NK-92 treated with Interleukin-12 subunit alpha and Interleukin-12 subunit beta, amount 100 ng/mL, for 24 hours (cell line): ENCODE measurements around the gene PGS1.

Experiments
- DNase-seq: peaks from one replicate; lab custom pipeline; 2025; lab: John Stamatoyannopoulos, UW

Gene PGS1

DNA sequence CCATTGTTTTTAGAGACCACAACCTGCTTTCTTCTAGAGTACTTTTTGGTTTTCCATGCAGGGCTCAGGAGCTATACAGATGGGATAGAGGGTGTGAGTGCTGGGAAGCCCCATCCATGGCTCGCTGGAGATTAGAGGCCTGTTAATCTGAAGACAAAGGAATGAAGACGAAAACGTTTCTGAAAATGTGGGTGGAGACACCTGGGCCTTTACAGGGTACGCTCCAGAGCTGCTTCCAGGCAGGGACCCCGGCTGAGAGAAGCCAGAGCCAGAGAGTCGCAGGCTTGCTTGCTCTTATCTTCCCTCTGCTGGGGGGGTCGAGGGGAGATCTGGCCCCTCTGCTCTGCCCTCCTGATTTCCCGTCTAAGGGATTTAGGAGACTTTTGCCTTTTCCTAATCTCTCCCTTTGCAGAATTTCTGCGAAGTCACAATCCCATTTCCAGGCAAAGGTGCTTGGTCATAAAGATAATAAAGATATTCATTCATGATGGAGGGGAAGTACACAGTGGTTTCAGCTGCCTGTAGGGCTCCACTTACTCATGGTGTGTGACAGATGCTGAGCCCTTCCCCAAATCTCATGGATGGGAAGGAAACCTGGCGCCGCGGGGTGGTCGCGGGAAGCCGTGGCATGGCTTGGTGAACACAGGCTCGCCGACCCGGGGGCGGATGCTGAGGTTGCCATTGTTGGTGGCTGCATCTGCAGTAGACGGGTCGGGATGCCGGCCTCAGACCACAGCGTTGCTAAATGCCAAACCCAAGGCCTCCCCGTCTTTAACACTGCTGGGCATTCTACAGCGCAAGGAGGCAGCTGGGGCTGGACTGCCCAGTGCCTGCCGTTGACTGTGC, 13.8 kb upstream of the PGS1 start:
- DNase-seq: no peak

DNA sequence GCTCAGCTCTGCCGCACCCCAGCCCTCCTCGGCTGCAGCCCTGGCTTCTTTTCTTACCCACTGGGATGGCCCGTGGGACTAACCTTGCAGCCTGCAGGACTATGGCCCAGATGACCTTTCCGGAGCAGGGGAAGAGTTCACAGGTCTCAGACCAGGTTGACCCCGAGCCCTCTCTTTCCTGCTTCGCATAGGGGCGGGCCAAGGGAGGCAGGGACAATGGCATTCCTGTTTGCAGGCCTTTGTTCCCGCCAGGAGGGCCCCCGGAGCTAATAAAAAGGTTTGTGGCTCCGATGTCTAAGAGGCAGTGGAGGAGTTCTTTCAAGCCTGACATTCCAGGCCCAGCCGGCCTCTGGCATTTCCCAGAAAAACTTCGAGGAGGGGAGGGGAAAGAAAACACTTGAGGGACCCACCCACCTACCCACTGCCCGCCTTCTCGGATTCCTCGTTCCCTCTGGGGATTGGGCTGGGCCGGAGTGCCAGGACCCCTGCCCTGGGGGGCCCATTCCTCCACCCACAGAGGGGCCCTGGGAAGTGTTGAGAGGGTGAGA, 12.8 kb upstream of the PGS1 start:
- DNase-seq: no peak

DNA sequence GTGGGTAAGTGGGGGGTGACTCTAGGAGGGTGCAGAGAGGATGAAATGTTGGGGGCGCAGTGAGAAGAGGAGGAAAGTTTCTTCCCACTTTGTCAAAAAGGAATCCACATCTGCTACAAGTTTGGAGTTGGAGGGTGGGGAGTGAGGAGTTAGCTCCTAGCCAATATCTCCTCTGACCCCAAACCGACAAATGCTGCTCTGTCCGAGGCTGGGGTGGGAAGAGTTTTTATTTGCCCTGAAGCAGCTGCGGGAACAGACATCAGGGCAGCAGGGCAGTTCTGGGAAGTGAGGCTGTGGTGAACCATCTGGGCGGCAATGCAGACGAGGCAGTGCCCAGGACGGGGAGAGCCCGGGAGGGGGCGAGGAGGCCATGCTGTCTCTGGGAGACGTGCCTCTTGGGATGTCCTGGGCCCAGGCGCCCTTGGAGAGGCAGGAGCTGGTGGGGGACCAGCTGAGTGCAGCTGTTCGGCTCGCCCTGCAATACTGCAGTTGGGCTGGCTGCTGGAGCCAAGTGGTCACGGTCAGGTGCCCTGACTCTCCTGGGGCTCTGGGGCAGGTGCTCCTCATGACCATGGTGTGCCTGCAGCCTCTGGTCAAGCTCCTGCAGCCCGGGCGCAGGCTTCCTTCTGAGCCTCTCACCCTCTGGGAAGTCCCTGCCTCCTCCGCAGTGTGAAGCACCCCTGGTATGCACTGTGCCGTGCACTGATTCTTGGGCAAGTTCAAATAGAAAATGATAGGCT, 12.2 kb upstream of the PGS1 start:
- DNase-seq: no peak

DNA sequence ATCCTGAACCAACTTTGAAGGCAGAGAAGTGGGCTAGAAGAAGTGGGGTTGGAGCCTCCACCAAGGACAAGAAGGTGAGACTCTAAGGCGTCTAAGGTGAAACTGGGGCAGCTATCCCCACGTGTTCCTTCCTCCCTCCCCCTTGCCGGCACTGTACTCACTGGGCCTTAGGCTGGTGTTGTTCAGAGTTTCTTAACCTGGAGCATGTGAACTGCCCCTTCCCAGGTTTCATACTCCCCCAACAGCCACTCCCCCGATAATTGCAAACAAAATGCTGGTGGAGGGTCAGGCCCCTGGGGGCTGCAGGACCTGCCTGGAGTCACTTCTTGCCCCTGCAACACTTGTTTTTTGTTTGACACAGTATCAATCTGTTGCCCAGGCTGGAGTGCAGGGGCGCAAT, 11.3 kb upstream of the PGS1 start:
- no peak for DNase-seq

DNA sequence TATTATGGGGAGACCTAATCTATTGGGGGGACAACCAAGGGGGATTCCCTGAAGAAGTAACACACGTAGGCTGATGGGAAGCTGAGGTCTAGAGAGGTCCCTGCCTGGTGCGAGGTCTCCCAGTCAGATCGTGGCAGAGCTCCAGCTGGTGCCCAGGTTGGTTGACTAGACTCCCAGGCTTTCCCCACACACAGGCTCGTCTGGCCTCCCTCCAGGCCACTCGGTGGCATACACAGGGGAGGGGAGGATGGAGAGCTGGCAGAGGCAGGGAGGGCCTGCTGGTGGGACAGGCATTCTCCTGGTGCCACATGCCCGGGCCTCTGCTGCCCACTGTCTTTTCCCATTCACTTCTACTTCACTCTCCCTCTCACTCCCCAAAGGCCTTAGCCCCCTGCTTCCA, 10.1 kb upstream of the PGS1 start:
- DNase-seq: no peak

DNA sequence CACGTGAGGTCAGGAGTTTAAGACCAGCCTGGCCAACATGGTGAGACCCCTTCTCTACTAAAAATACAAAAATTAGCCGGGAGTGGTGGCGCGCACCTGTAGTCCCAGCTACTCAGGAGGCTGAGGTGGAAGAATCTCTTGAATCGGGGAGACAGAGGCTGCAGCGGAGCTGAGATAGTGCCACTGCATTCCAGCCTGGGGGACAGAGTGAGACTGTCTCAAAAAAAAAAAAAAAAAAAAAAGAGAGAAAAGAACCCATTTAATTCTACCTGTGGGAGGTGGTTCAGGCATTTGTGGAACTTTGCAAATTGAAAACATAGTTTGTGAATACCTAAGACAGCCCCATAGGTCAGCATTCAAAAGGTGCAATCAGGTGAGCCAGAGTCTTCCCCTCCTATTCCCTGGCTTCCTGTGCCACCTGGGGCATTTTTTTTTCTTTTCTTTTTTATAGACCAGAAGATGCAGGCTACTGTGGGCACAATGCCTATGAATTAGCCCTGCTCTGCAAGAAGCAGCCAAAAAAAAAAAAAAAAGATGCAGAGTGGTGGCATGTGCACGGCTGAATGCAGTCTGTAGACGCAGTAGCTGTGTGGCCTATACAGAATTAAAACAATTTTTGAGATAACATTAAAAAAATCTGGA, 9.5 kb upstream of the PGS1 start:
- DNase-seq: no peak

DNA sequence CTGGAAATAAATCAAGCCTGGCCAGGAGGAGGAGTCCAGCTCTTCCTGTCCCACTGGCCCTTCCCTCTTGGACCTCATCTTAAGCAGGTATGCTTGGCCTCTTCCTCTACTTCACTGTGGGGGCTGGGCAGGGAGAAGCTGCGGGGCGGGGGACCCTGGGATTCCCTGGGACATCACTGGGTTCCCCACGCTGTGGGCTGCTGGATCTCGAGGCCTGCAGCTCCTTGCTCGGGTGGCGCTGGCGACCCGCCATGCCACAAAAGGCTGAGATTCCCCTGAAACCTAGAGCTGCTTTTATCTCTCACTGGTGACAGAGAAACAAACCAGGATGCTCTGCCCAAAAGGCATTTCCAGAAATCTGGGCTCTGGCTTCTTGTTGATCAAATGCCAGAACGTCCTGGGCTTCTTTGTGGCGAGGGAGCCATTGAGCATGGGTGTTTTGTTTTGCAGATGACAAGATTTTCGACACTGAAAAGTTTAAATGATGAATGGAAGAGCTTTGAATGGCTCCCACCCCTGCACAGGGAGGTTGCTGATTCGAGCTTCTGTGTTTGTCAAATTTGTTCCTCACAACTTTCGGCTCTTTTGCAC, 8.6 kb upstream of the PGS1 start:
- DNase-seq: no peak

DNA sequence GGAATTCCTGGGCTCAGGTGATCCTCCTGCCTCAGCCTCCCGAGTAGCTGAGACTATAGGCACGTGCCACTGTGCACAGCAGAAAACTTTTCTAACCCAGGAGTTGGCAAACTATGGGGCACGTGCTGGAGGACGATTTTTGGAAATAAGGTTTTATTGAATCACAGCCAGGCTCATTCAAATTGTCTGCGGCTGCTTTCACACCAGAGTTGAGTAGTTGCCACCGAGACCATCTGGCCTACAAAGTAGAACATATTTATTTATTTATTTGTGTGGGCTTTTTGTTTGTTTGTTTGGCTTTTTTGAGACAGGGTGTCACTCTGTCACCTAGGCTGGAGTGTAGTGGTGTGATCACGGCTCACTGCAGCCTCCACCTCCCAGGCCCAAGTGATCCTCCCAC, 7.4 kb upstream of the PGS1 start:
- no peak for DNase-seq

DNA sequence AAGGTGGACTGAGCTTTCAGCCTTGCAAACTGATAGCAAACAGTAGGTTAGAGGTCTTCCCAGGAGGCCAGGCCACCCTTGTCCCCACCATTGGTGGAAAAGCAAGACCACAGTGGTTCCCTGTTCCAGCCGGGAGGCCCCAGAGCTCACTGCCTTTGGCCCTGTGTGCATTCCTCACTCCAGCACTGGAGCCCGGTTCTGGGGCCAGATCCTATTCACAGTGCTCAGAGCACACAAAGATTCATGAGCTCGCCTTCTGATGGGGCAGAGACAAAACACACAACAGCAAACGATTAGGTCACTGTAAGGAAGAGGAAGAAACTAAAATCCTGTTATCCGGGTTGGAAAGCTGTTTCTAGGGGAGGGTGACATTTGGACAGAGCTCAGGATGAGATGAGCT, 5.6 kb upstream of the PGS1 start:
- DNase-seq: no peak

DNA sequence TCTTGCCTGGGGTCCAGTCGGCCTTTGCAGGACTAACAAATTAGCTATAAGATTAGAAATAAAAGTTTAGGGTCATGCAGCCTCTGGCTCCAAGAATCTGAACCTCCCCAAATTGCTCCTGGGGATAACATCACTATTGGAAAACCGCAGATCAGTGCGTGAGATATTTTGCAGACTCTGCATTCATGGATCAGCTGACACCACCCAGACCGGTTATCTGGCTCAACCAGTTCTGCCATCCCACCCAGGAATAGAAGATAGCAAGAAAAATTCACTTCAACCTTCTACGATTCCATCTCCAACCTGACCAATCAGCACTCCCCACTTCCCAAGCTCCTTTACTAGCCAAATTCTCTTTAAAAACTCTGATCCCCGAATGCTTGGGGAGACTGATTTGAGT, 4.3 kb upstream of the PGS1 start:
- no peak for DNase-seq

DNA sequence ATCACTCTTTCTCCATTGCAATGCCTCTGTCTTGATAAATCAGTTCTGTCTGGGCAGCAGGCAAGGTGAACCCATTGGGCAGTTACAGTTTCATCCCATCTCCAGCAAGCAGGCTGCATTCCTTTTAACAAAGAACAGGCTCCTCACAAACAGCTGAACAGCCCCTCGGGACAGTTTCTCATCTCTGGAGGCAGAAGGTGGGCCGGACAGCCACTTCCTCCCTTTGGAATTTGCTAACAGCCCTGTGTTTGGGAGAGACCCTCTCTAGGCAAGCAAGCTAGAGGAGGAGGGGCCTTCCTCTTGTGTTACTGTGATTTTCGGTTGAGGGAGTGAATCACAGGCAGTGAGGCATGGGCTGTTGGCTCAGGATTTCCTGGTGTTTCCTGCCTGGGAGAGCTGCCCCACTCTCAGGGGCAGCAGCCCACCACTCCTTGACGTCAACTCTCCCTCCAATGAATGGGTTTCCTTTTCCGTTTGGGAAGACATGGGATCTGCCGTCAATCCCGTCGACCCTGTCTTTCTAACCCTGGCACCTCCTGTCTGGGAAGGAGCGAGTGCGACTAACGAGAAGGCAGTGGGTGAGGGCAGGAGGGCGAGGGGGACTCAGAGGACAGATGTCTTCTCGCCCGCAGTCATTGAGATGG, 3.7 kb upstream of the PGS1 start:
- DNase-seq: no peak

DNA sequence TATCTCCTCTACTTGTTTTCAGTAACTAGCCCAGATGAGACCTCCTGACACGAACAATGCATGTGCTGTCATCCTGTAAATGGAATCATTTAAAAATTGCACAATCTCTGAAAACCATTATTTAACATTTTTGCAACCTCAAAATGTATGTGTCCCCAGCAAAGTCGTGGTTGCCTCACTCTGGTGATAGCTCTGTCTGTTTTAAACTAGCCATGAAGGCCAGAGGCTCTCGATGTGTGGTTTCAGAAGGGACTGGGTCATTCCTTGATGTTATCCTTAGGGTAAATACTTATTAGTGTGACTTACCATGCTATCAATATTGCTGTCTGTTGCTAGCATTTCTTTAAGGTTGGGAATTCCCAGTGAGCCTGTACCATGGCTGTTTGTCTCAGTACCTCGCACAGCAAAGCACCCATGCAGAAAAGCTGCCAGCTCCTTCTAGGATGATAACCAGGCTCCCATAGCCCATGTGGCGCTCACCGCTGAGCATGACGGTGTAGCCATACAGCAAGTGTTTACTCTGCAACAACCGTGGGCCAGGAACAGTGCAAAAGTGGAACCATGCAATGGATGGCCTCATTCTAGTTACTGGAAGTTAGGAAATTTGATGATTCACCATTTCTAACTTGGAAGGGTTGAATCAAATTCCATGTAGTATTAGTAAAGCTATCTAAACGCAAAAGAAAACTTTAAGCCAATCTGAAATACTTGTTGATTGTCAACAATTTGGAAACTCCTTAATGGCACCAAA, 2.9 kb upstream of the PGS1 start:
- DNase-seq: no peak

DNA sequence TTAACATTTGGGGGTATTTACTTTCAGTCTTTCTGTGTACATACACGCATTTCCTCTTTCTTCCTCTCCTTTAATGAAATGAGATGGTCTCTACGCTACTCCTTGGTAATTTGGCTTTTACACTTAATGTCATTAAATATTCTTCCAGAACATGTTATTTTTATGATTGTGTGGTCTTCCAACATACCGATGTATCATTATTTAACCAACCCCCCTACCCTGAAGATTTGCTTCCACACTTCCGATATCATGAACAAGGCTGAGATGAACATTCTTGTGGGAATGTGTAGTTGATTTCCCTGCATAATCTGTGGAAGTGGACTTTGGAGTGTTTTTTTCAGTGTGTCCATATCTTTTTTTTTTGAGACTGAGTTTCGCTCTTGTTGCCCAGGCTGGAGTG, 2.3 kb upstream of the PGS1 start:
- no peak for DNase-seq

DNA sequence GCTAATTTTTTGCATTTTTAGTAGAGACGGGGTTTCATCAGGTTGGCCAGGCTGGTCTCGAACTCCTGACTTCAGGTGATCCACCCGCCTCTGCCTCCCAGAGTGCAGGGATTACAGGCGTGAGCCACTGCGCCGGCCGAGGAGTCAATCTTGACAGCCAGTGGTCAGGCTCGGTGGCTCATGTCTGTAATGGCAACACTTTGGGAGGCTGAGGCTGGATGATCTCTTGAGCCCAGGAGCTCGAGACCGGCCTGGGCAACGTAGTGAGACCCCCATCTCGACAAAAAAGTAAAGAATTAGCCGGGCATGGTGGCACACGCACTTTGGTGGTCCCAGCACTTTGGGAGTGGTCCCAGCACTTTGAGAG, 608 bp upstream of the PGS1 start:
- no peak for DNase-seq

DNA sequence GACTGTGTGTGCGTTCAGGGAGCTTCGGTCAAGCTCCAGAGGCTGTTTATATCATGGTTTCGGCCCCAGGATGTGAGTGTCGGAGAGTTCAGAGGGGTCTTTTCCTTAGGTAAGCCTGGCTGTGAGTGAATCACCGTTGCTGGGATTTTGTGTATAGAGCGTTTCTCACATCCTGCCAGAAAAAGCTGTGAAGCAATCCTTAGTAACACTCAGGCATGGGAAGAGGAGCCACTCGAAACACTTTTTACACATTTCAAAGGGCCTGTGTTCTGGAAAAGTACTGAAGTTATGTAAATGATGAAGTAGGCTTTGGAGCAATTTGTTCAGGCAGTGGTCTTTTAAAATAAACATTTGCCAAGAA, 662 bp downstream of the PGS1 start:
- no peak for DNase-seq

DNA sequence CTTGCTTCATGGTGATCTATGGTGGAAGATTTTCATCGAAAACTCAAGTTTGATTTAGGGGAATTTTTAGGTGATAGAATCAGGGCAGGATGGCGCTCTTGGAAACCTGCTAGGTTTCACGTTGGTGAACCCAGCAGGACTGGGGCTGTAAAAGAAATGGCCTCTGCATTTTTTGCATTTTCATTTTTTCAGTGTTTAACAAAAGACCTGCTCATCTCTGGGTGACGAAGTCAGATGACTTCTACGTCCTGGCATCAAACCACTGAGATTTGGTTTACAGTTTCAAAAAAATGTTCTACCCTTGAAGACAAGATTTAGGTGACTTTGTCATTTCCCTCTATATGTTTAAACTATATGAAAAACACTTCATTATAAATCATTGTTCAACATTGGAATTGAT, 1.9 kb downstream of the PGS1 start:
- DNase-seq: no peak

DNA sequence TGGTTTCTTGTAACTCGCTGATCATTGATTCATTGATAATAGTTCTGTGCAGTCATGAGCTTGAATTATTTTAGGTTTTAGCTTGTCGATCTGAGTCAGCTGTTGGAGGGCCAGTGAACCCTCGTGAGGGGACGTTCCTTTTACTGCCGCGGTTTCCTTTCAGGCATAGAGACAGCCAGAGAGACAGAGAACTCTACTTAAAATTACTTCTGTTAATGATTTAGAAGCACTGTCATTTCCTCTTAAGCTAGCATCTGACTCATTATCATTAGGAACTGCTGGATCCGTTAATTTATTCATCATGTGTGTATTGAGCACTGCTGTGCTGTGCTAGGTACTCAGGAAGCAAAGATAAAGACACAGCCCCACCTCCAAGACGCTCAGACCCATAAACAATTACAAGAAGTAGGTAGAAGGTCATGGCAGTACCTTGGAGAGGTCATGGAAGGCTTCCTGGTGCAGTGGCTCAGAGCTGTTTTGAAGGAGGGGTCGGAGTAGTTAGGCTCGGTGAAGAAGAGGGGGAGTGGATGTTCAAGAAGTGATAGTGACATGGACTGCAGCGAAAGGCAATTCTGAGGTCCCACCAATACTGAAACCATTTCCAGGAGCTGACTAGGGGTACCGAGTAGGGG, 3.3 kb downstream of the PGS1 start:
- DNase-seq: no peak

DNA sequence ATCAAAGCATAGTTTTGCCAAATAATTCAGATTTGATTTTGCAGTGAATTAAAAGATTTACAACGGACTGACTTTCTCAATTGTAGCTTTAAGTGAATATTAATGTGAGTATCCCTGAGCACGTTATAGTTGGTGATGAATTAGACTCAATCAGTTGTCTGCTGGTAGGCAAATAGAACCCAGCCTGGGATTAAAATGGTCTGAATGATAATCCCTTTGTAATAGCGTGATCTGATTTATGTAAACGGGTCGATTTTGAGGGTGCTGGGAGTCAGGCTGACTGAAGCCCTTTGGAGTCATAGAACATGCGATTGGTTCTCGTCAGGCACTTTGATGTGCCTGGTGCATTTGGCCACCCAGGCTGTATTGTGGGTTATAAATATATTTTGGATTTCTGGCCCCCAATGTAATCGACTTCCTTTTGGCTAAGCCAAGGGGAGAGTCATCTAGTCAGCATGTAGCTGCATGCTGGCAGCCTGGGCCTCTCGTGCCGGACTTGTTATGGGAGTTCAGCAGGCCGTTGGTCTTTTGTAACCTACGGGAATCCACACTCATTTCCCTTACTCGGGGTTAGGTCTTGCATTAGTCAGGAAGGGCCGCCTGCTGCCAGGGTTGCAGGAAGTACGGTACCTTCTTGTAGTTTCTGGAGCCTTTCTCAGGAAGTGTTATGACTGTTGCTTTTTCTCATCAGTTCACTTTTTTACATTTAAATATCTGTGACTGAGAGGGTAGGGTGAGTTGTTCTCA, 5.4 kb downstream of the PGS1 start:
- no peak for DNase-seq

DNA sequence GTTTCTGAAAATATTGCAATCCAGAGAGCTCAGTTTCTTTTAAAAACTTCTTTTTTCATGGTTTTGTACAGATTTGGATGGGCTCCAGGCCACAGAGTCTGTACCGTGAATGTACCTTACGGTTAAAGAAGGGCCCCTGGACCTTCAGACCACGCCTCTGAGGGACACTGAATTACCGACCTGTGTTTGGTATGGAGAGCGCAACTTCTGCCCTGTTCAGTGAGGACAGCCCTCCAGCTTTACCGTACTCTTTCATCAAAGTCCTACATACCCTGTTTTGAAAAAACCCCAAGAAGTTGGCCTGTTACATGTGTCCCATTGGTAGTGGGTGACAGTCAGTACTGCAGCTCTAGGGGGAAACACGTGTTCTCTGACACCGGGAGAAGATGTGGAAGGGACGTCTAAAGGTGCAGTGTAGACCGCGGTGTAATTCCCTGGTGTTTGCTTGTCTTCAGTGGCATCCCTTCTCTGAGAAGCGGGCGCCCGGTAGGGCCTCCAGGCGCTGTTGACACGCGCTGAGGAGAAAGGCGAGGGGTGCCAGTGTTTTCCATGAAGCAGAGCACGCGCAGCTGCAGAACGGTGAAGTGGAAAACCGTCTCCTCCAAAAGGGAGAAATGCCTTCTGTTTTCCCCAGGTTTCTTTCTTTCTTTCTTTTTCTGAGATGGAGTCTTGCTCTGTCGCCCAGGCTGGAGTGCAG, 6.2 kb downstream of the PGS1 start:
- DNase-seq: no peak
